ENCODE results near the gene RIMOC1. TPM values are rescaled to one million over a fixed set of nuclear protein-coding genes. Genes with fewer than 3 reads are reported as not detected.
A peak's percentile ranks its signal among the peaks of the same experiment; 100 is the strongest.

The RIMOC1 gene
- total and polyA plus RNA-seq, 2 donors (not counting 1 experiment from before 2014, with no cell fraction given): 22.5 to 43.6 TPM

- Histone ChIP-seq H3K9me3 (ENCODE audit: control insufficient read depth, insufficient read depth, low read depth, low read length) (no peaks in the 10 kb centered on the region), H3K4me2 (ENCODE audit: extremely low read depth, insufficient read depth, low read length) (no peak overlapping the region), H3K36me3 (ENCODE audit: control insufficient read depth, insufficient read depth, low read length) (no peaks in the 10 kb centered on the region), H3K4me1 (ENCODE audit: control insufficient read depth, extremely low read depth, insufficient read depth, low read length) (no peaks in the 10 kb centered on the region), H4K20me1 (ENCODE audit: control insufficient read depth, extremely low read depth, insufficient read depth, low read length) (no peaks in the 10 kb centered on the region), H3K9ac (ENCODE audit: insufficient read depth, low read length) (no peak overlapping the region), H3K27me3 (ENCODE audit: control insufficient read depth, insufficient read depth, low read length) (no peaks in the 10 kb centered on the region), H2AFZ (ENCODE audit: low read length) (no peak overlapping the region), H3K79me2 (ENCODE audit: control insufficient read depth, insufficient read depth, low read length) (no peaks in the 10 kb centered on the region), H3K4me3 (replicated peaks in 1 of 4; ENCODE audit: control extremely low read depth in 1 of 4, insufficient read depth in 1 of 4, low read depth in 3 of 4, low read length in 4 of 4) (no peak overlapping the region), H3K27ac (ENCODE audit: insufficient read depth, low read length) (no peak overlapping the region)
- no peak for TF ChIP-seq EZH2 (IDR thresholded peaks at IDR 0.05; ENCODE audit: low read length, missing control alignments)
- TF ChIP-seq CTCF (conservative IDR thresholded peaks at IDR 0.05 in 1 of 2, IDR thresholded peaks at IDR 0.05 in 1 of 2; ENCODE audit: low read depth in 1 of 2, low read length in 2 of 2): no peak
- no peak for DNase-seq (ENCODE audit: low read depth in 2 of 2)
These were observed 46.2 kb upstream of the RIMOC1 start for GRCh38 chr5:41857989-41858388.

DNA sequence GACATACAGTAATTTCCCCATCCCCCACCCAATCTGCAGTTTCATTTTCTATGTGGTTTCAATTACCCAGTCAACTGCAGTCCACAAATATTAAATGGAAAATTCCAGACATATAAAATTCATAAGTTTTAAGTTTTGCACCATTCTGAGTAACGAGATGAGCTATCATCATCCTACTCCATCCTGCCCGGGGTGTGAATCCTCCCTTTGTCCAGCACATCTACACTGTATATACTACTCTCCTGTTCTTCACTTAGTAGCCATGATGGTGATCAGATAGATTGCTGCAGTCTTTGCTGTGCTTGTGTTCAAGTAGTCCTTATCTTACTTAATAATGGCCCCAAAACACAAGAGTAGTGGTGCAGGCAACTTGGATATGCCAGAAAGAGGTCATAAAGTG lies 45.3 kb upstream of the RIMOC1 start:
- H3K4me2 ChIP-seq (ENCODE audit: extremely low read depth, insufficient read depth, low read length): no peak overlapping the region
- H3K27ac ChIP-seq (ENCODE audit: insufficient read depth, low read length): no peak overlapping the region
- H3K4me1 ChIP-seq (ENCODE audit: control insufficient read depth, extremely low read depth, insufficient read depth, low read length): peaks cover under 1% of the 10 kb centered on the region
- TF ChIP-seq CTCF (conservative IDR thresholded peaks at IDR 0.05 in 1 of 2, IDR thresholded peaks at IDR 0.05 in 1 of 2; ENCODE audit: low read depth in 1 of 2, low read length in 2 of 2): no peak
- no peak overlapping the region for H3K9ac ChIP-seq (ENCODE audit: insufficient read depth, low read length)
- no peak overlapping the region for H3K4me3 ChIP-seq (replicated peaks in 1 of 4; ENCODE audit: control extremely low read depth in 1 of 4, insufficient read depth in 1 of 4, low read depth in 3 of 4, low read length in 4 of 4)
- H2AFZ ChIP-seq (ENCODE audit: low read length): no peak overlapping the region
- no peak for DNase-seq (ENCODE audit: low read depth in 2 of 2)
- no peaks in the 10 kb centered on the region for H3K36me3 ChIP-seq (ENCODE audit: control insufficient read depth, insufficient read depth, low read length)
- H3K27me3 ChIP-seq (ENCODE audit: control insufficient read depth, insufficient read depth, low read length): no peaks in the 10 kb centered on the region
- H3K79me2 ChIP-seq (ENCODE audit: control insufficient read depth, insufficient read depth, low read length): no peaks in the 10 kb centered on the region
- no peaks in the 10 kb centered on the region for H4K20me1 ChIP-seq (ENCODE audit: control insufficient read depth, extremely low read depth, insufficient read depth, low read length)
- H3K9me3 ChIP-seq (ENCODE audit: control insufficient read depth, insufficient read depth, low read depth, low read length): no peaks in the 10 kb centered on the region

- Histone ChIP-seq H3K27ac (ENCODE audit: insufficient read depth, low read length) (no peak overlapping the region), H3K36me3 (ENCODE audit: control insufficient read depth, insufficient read depth, low read length) (no peaks in the 10 kb centered on the region), H3K4me1 (ENCODE audit: control insufficient read depth, extremely low read depth, insufficient read depth, low read length) (peaks cover 6% of the 10 kb centered on the region), H3K9me3 (ENCODE audit: control insufficient read depth, insufficient read depth, low read depth, low read length) (no peaks in the 10 kb centered on the region), H3K4me2 (ENCODE audit: extremely low read depth, insufficient read depth, low read length) (no peak overlapping the region), H3K27me3 (ENCODE audit: control insufficient read depth, insufficient read depth, low read length) (no peaks in the 10 kb centered on the region), H2AFZ (ENCODE audit: low read length) (no peak overlapping the region), H3K9ac (ENCODE audit: insufficient read depth, low read length) (no peak overlapping the region), H4K20me1 (ENCODE audit: control insufficient read depth, extremely low read depth, insufficient read depth, low read length) (no peaks in the 10 kb centered on the region), H3K79me2 (ENCODE audit: control insufficient read depth, insufficient read depth, low read length) (peaks cover 11% of the 10 kb centered on the region), H3K4me3 (replicated peaks in 1 of 4; ENCODE audit: control extremely low read depth in 1 of 4, insufficient read depth in 1 of 4, low read depth in 3 of 4, low read length in 4 of 4) (no peak overlapping the region)
- peak; percentile 39 to 50 for DNase-seq (ENCODE audit: low read depth in 2 of 2)
- TF ChIP-seq CTCF (conservative IDR thresholded peaks at IDR 0.05 in 1 of 2, IDR thresholded peaks at IDR 0.05 in 1 of 2; ENCODE audit: low read depth in 1 of 2, low read length in 2 of 2): no peak
These were observed 40.2 kb upstream of the RIMOC1 start for GRCh38 chr5:41863871-41864486.
